Activated CD8-positive, alpha-beta T cell treated with anti-CD3 and anti-CD28 coated beads for 36 hours (primary cell): ENCODE results near the gene ITGAX. TPM values are rescaled to one million over a fixed set of nuclear protein-coding genes. Genes with fewer than 3 reads are reported as not detected.

Experiments
- ATAC-seq: fragments of 200-7000 bp; cut with Tn5 transposase; one replicate; pipeline ENCODE4 v1.10.0; 2021; ENCODE audit warnings: mild to moderate bottlenecking, moderate library complexity
- CTCF ChIA-PET: fragments of 350-600 bp; sonication (Branson Sonifier 250); formaldehyde crosslinking; loops from one replicate; lab custom pipeline; 2021; ENCODE audit warnings: antibody characterized with exemption; lab: Charles Lee
- POLR2A ChIA-PET: fragments of 350-600 bp; sonication (Branson Sonifier 250); formaldehyde crosslinking; loops from one replicate; lab custom pipeline; 2021; ENCODE audit warnings: antibody characterized with exemption; lab: Charles Lee
- DNase-seq: peaks from one replicate; pipeline ENCODE4 v3.0.0-alpha.2; 2020
- H3K27ac Mint-ChIP-seq: one replicate; pipeline ENCODE4 v1.8.0; 2021; ENCODE audit warnings: mild to moderate bottlenecking, mixed read lengths
- H3K27me3 Mint-ChIP-seq: one replicate; pipeline ENCODE4 v1.8.0; 2021; ENCODE audit warnings: mixed read lengths
- H3K36me3 Mint-ChIP-seq: one replicate; pipeline ENCODE4 v1.8.0; 2021; ENCODE audit warnings: low read depth, mixed read lengths
- H3K4me1 Mint-ChIP-seq: one replicate; pipeline ENCODE4 v1.8.0; 2021; ENCODE audit warnings: low read depth, mixed read lengths
- H3K4me3 Mint-ChIP-seq: one replicate; pipeline ENCODE4 v1.8.0; 2021; ENCODE audit warnings: mild to moderate bottlenecking, moderate library complexity, mixed read lengths
- H3K9me3 Mint-ChIP-seq: one replicate; pipeline ENCODE4 v1.8.0; 2021; ENCODE audit warnings: mixed read lengths
- intact Hi-C: fragments of 100-400 bp; cut with micrococcal nuclease; formaldehyde crosslinking; loops from one replicate; pipeline ENCODE4 v1.10.0; 2022
- total RNA-seq, 2 experiments: library from RNA; stranded (reverse); gene quantifications; one replicate each; pipeline ENCODE4 v1.2.3, GENCODE V29; 2021
- TF ChIP-seq, protein P1 (sequence below): fragments of 200-600 bp; IDR thresholded peaks from one replicate; pipeline ENCODE4 v1.8.0; 2022; ENCODE audit warnings: antibody characterized with exemption, mild to moderate bottlenecking

The ITGAX gene
- total RNA-seq, 2 experiments from 2014 or later = 4.4 to 5.4 TPM

GRCh38 chr16:31352376-31353115, 2.4 kb upstream of the ITGAX start:
- Mint-ChIP-seq H3K27ac (peak overlapping the region; percentile 81), H3K36me3 (no peaks in the 10 kb centered on the region), H3K27me3 (no peaks in the 10 kb centered on the region), H3K4me3 (no peak overlapping the region), H3K9me3 (no peaks in the 10 kb centered on the region), H3K4me1 (peaks cover 44% of the 10 kb centered on the region)
- ChIA-PET POLR2A (no interaction called here), CTCF (no interaction called here)
- no peak for ATAC-seq
- no peak for DNase-seq
- intact Hi-C loops = no loop called here
- TF ChIP-seq, protein P1, sequence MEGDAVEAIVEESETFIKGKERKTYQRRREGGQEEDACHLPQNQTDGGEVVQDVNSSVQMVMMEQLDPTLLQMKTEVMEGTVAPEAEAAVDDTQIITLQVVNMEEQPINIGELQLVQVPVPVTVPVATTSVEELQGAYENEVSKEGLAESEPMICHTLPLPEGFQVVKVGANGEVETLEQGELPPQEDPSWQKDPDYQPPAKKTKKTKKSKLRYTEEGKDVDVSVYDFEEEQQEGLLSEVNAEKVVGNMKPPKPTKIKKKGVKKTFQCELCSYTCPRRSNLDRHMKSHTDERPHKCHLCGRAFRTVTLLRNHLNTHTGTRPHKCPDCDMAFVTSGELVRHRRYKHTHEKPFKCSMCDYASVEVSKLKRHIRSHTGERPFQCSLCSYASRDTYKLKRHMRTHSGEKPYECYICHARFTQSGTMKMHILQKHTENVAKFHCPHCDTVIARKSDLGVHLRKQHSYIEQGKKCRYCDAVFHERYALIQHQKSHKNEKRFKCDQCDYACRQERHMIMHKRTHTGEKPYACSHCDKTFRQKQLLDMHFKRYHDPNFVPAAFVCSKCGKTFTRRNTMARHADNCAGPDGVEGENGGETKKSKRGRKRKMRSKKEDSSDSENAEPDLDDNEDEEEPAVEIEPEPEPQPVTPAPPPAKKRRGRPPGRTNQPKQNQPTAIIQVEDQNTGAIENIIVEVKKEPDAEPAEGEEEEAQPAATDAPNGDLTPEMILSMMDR = no peak

DNA sequence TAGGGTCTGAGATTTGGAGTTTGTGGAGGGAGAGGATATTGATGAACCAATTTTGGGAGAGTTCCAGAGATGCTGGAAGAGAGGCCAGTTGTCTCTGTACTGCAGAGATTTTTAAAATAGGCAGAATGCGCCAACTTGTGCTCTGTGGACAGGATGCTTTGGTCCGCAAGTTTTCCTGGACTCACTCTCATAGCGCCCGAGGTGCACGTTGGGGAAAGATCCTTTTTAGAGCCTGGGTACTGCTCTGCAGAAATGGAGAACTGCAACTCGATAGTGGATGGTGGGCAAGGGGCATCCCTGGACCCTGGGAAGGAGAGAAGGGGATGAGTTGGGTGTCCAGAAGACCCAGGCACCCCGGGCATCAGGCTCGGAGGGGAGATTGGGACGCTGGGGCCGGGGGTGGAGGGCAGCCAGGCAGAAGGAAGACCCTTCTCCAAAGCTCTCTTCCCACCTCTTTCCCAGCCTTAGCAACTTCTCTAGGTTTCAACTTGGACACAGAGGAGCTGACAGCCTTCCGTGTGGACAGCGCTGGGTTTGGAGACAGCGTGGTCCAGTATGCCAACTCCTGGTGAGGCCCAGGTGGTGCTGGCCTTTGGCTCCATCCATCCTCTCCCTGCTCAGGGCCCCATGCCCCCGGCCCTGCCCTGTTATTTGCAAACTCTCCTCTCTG, 590 bp downstream of the ITGAX start:
- ChIA-PET CTCF (interaction anchor here (1.5 kb wide), 1 partner anchor 27 kb away, joined by 3 read pairs; no protein-coding TSS in a partner anchor), POLR2A (interaction anchor here (1.1 to 1.2 kb wide), 2 partner anchors 141 to 162 kb away, joined by 3 to 4 read pairs; no protein-coding TSS in a partner anchor)
- no peaks in the 10 kb centered on the region for H3K27me3 Mint-ChIP-seq
- ATAC-seq (no peak), DNase-seq (no peak)
- H3K4me3 Mint-ChIP-seq = peak overlapping the region; percentile 8
- H3K36me3 Mint-ChIP-seq = no peaks in the 10 kb centered on the region
- H3K9me3 Mint-ChIP-seq = no peaks in the 10 kb centered on the region
- TF ChIP-seq, protein P1 = no peak
- H3K27ac Mint-ChIP-seq = peak overlapping the region; percentile 90
- peaks cover 45% of the 10 kb centered on the region for H3K4me1 Mint-ChIP-seq
- intact Hi-C loops = no loop called here

- H3K27ac Mint-ChIP-seq = no peak overlapping the region
These were observed 1.8 kb downstream of the ITGAX start for GRCh38 chr16:31356566-31357323.

GRCh38 chr16:31357324-31358109, 2.5 kb downstream of the ITGAX start:
- ChIA-PET CTCF (interaction anchor here (1.5 kb wide), 1 partner anchor 25 kb away, joined by 3 read pairs; no protein-coding TSS in a partner anchor), POLR2A (interaction anchor here (1.1 kb wide), 1 partner anchor 160 kb away, joined by 3 read pairs; no protein-coding TSS in a partner anchor)
- H3K9me3 Mint-ChIP-seq = no peaks in the 10 kb centered on the region
- TF ChIP-seq, protein P1 = no peak
- no peak overlapping the region for H3K4me3 Mint-ChIP-seq
- ATAC-seq (no peak), DNase-seq (no peak)
- peaks cover 36% of the 10 kb centered on the region for H3K4me1 Mint-ChIP-seq
- no peak overlapping the region for H3K27ac Mint-ChIP-seq
- H3K36me3 Mint-ChIP-seq = no peaks in the 10 kb centered on the region
- H3K27me3 Mint-ChIP-seq = no peaks in the 10 kb centered on the region
- intact Hi-C loops = no loop called here

More at GRCh38 chr16:31356566-31357323, 1.8 kb downstream of the ITGAX start:
- Mint-ChIP-seq H3K4me3 (no peak overlapping the region), H3K27me3 (no peaks in the 10 kb centered on the region), H3K9me3 (no peaks in the 10 kb centered on the region), H3K4me1 (peaks cover 44% of the 10 kb centered on the region), H3K36me3 (no peaks in the 10 kb centered on the region)
- ChIA-PET POLR2A (interaction anchor here (1.1 kb wide), 1 partner anchor 159 kb away, joined by 3 read pairs; no protein-coding TSS in a partner anchor), CTCF (interaction anchor here (1.1 to 1.5 kb wide), 2 partner anchors 25 to 46 kb away, joined by 3 read pairs; no protein-coding TSS in a partner anchor)
- no peak for ATAC-seq
- intact Hi-C loops = no loop called here
- TF ChIP-seq, protein P1 = no peak
- DNase-seq = no peak
